Breast epithelium (tissue), 4 donors: Measurements from ENCODE around the gene GLI1. TPM values are rescaled to one million over a fixed set of nuclear protein-coding genes. Genes with fewer than 3 reads are reported as not detected.
A peak's percentile ranks its signal among the peaks of the same experiment; 100 is the strongest.
"Not testable (repeated sequence)": the region's sequence is repeated elsewhere in the genome, so short reads cannot be mapped to it uniquely, and the experiment has no call there.

Source experiments
- DNase-seq, 2 donors: peaks; one replicate each; pipeline ENCODE4 v3.0.0-alpha.2; 2019; ENCODE audit warnings: low spot score in 2 of 2
- H3K27ac ChIP-seq, 2 donors: fragments of 200-600 bp; sonication (generic) in 1 of 2; one replicate each; pipeline ENCODE4 v1.5.1; 2016 to 2019; ENCODE audit warnings: mild to moderate bottlenecking in 1 of 2
- H3K27me3 ChIP-seq, 2 donors: fragments of 200-600 bp; sonication (generic) in 1 of 2; one replicate each; pipeline versions ENCODE4 v1.5.1 to v1.6.0; 2017 to 2019; ENCODE audit warnings: control low read depth in 1 of 2, mild to moderate bottlenecking in 1 of 2
- H3K36me3 ChIP-seq: fragments of 200-600 bp; one replicate; pipeline ENCODE4 v1.5.1; 2019
- H3K4me1 ChIP-seq, 2 donors: fragments of 200-600 bp; sonication (generic); one replicate each; pipeline ENCODE4 v1.5.1; 2016 to 2019; ENCODE audit warnings: control low read depth in 1 of 2
- H3K4me3 ChIP-seq, 3 donors: fragments of 200-600 bp; sonication (generic); 1 replicate in 2 of 3; 2 replicates in 1 of 3; pipeline ENCODE4 v1.5.1; 2016 to 2019; ENCODE audit warnings: mild to moderate bottlenecking in 3 of 3, moderate library complexity in 2 of 3
- H3K9me3 ChIP-seq, 2 donors: fragments of 200-600 bp; sonication (generic) in 1 of 2; one replicate each; pipeline ENCODE4 v1.5.1; 2016 to 2019; ENCODE audit warnings: control low read depth in 1 of 2
- POLR2A ChIP-seq: fragments of 450-650 bp; IDR thresholded peaks from one replicate; pipeline ENCODE4 v1.6.1; 2016; ENCODE audit warnings: antibody characterized with exemption, mild to moderate bottlenecking, moderate library complexity
- POLR2AphosphoS5 ChIP-seq, 3 donors: sonication (generic); formaldehyde crosslinking; IDR thresholded peaks; one replicate each; pipeline ENCODE4 v1.6.1; 2017; ENCODE audit warnings: antibody characterized with exemption in 3 of 3
- intact Hi-C: fragments of 100-400 bp; cut with DNase I; formaldehyde crosslinking; loops from one replicate; pipeline ENCODE4 v1.15.1; 2023; ENCODE audit warnings: low total_unique reads
- total RNA-seq, 3 donors: library from RNA; depleted of rRNA; stranded (reverse); fragments of >200 nt; gene quantifications; one replicate each; pipeline ENCODE4 v1.1.0, GENCODE V29; 2016
- TF ChIP-seq, protein P1 (sequence below), 3 donors: fragments of 450-650 bp; IDR thresholded peaks; one replicate each; pipeline ENCODE4 v1.5.1; 2016 to 2017; ENCODE audit warnings: antibody characterized with exemption in 3 of 3, mild to moderate bottlenecking in 3 of 3, moderate library complexity in 3 of 3

GLI1 gene
- total RNA-seq, 3 donors from 2014 or later: 0.66 to 2.1 (median 1.2) TPM

DNA sequence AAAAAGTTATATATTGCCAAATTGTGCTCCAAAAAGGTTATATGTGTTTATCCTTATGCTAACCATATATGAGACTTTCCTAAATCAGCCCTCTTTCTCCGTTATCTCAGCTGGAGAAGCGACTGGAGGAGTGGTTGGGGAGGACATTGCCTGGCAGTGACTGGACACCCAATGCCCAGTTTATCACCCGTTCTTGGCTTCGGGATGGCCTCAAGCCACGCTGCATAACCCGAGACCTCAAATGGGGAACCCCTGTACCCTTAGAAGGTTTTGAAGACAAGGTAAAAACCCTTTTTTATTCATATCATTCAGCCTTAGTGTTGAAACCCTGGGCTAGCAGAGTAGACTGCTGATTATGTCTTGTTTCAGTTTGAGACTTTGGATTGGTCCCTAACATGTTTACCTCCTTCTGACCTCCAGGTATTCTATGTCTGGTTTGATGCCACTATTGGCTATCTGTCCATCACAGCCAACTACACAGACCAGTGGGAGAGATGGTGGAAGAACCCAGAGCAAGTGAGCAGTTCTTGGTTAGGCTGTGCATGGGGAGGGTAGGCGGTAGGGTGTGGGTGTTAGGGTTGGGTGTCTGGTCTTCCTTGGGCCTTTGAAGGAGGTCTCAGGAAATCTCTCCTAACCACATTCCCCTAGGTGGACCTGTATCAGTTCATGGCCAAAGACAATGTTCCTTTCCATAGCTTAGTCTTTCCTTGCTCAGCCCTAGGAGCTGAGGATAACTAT, 52.2 kb downstream of the GLI1 start:
- Histone ChIP-seq H3K9me3 (no peaks in the 10 kb centered on the region), H3K4me3 (no peak overlapping the region), H3K4me1 (no peaks in the 10 kb centered on the region), H3K27me3 (no peaks in the 10 kb centered on the region), H3K36me3 (peaks cover 6% of the 10 kb centered on the region), H3K27ac (no peak overlapping the region)
- no peak for DNase-seq
- intact Hi-C loops: no loop called here
- TF ChIP-seq POLR2A: no peak
- TF ChIP-seq, protein P1, sequence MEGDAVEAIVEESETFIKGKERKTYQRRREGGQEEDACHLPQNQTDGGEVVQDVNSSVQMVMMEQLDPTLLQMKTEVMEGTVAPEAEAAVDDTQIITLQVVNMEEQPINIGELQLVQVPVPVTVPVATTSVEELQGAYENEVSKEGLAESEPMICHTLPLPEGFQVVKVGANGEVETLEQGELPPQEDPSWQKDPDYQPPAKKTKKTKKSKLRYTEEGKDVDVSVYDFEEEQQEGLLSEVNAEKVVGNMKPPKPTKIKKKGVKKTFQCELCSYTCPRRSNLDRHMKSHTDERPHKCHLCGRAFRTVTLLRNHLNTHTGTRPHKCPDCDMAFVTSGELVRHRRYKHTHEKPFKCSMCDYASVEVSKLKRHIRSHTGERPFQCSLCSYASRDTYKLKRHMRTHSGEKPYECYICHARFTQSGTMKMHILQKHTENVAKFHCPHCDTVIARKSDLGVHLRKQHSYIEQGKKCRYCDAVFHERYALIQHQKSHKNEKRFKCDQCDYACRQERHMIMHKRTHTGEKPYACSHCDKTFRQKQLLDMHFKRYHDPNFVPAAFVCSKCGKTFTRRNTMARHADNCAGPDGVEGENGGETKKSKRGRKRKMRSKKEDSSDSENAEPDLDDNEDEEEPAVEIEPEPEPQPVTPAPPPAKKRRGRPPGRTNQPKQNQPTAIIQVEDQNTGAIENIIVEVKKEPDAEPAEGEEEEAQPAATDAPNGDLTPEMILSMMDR (IDR thresholded peaks at IDR 0.05): no peak
- TF ChIP-seq POLR2AphosphoS5 (IDR thresholded peaks at IDR 0.05): no peak

DNA sequence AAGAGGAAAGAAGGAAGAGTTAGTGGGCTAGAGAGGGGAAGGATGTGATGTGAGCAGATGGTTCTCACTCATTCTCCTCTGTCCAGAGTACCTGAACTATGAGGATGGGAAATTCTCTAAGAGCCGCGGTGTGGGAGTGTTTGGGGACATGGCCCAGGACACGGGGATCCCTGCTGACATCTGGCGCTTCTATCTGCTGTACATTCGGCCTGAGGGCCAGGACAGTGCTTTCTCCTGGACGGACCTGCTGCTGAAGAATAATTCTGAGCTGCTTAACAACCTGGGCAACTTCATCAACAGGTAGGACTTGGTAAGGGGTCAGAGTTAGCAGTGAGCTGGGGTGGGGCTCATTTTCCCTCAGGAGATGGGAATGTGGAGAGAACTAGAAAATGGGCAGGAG, 53.1 kb downstream of the GLI1 start:
- Histone ChIP-seq H3K27ac (no peak overlapping the region), H3K4me1 (no peaks in the 10 kb centered on the region), H3K27me3 (no peaks in the 10 kb centered on the region), H3K4me3 (no peak overlapping the region), H3K9me3 (no peaks in the 10 kb centered on the region), H3K36me3 (peaks cover 6% of the 10 kb centered on the region)
- TF ChIP-seq, protein P1 (IDR thresholded peaks at IDR 0.05): no peak
- TF ChIP-seq POLR2A (no peak), POLR2AphosphoS5 (IDR thresholded peaks at IDR 0.05) (no peak)
- intact Hi-C loops: no loop called here
- DNase-seq: no peak

GRCh38 chr12:57513266-57513665, 53.7 kb downstream of the GLI1 start:
- Histone ChIP-seq H3K36me3 (peaks cover 6% of the 10 kb centered on the region), H3K27me3 (no peaks in the 10 kb centered on the region), H3K27ac (no peak overlapping the region), H3K4me3 (no peak overlapping the region), H3K9me3 (no peaks in the 10 kb centered on the region), H3K4me1 (peaks cover 0 to 3% of the 10 kb centered on the region in 2 donors)
- no peak for DNase-seq
- TF ChIP-seq, protein P1 (IDR thresholded peaks at IDR 0.05): no peak
- no peak for TF ChIP-seq POLR2AphosphoS5 (IDR thresholded peaks at IDR 0.05)
- TF ChIP-seq POLR2A: no peak
- intact Hi-C loops: no loop called here

DNA sequence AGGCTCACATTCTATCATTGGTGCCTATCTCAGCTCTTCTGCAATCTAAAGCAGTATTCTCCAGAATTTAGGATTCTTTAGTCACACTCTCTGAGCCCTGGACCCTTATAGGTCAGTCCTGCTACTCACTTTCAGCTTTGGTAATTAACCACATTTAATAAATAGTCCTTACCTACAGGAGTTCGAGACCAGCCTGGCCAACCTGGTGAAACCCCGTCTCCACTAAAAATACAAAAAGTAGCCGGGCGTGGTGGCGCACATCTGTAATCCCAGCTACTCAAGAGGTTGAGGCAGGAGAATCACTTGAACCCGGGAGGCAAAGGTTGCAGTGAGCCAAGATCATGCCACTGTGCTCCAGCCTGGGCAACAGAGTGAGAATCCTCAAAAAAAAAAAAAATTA, 54.1 kb downstream of the GLI1 start:
- H3K27ac ChIP-seq, H3K36me3 ChIP-seq, intact Hi-C loops: not testable (repeated sequence)

GRCh38 chr12:57514246-57514645, 54.7 kb downstream of the GLI1 start:
- Histone ChIP-seq H3K27ac (peak overlapping the region in 1 of 2 donors; percentile 20), H3K4me1 (peaks cover 5 to 11% of the 10 kb centered on the region in 2 donors)
- DNase-seq, H3K36me3 ChIP-seq, H3K4me3 ChIP-seq, H3K9me3 ChIP-seq, intact Hi-C loops, H3K27me3 ChIP-seq: not testable (repeated sequence)

More for the DNA sequence above, 54.1 kb downstream of the GLI1 start:
- not testable (repeated sequence) for DNase-seq, H3K9me3 ChIP-seq, H3K27me3 ChIP-seq, H3K4me3 ChIP-seq, H3K4me1 ChIP-seq

DNA sequence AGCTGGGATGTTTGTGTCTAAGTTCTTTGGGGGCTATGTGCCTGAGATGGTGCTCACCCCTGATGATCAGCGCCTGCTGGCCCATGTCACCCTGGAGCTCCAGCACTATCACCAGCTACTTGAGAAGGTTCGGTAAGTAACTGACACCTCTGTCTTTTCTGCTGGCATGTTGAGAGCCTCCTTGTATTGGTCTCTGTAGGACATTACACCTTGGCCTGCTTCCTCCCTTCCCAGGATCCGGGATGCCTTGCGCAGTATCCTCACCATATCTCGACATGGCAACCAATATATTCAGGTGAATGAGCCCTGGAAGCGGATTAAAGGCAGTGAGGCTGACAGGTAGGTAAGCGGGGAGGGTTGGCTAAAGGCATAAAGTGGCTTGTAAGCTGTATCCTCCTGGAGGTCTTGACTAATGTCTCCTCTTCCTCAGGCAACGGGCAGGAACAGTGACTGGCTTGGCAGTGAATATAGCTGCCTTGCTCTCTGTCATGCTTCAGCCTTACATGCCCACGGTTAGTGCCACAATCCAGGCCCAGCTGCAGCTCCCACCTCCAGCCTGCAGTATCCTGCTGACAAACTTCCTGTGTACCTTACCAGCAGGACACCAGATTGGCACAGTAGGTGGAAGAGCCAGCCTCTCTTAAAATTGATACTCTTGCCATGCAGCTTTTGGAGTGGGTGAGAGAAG, 55.3 kb downstream of the GLI1 start:
- Histone ChIP-seq H3K27me3 (no peaks in the 10 kb centered on the region), H3K9me3 (no peaks in the 10 kb centered on the region), H3K27ac (peak overlapping the region; percentile 13 to 20), H3K36me3 (peaks cover 6% of the 10 kb centered on the region), H3K4me3 (no peak overlapping the region), H3K4me1 (peaks cover 5 to 11% of the 10 kb centered on the region in 2 donors)
- DNase-seq: no peak
- TF ChIP-seq POLR2A (no peak), POLR2AphosphoS5 (IDR thresholded peaks at IDR 0.05) (no peak)
- TF ChIP-seq, protein P1 (IDR thresholded peaks at IDR 0.05): no peak
- intact Hi-C loops: no loop called here
